K562 (cell line): ENCODE data around the gene CCL11. TPM values are rescaled to one million over a fixed set of nuclear protein-coding genes. Genes with fewer than 3 reads are reported as not detected.
"Not testable (repeated sequence)": the region's sequence is repeated elsewhere in the genome, so short reads cannot be mapped to it uniquely, and the experiment has no call there.

Source experiments
- ATAC-seq: fragments of 200-7000 bp; cut with Tn5 transposase; 3 replicates; pipeline ENCODE4 v1.9.1; 2020; ENCODE audit warnings: moderate library complexity
- BruUV-seq: library from RNA; stranded (reverse); fragments of 400-500 nt; replicated peaks from 2 replicates; lab custom pipeline; 2021; lab: Mats Ljungman, UMichigan
- CTCF ChIA-PET: fragments of 300-600 bp; formaldehyde crosslinking; extraction: SDS; loops from one replicate; lab custom pipeline; 2021; ENCODE audit warnings: low intra/inter-chr PET ratio; lab: Yijun Ruan, JAX
- POLR2A ChIA-PET: fragments of 300-600, 350-650 bp; sonication (Branson Sonifier 250); formaldehyde crosslinking; extraction: SDS; loops from one replicate; lab custom pipeline; 2021; ENCODE audit warnings: antibody characterized with exemption, inconsistent platforms; lab: Yijun Ruan, JAX
- DNase-seq, 4 experiments: peaks; one replicate each; pipeline versions ENCODE4 v3.0.0 to v3.0.0-alpha.2; 2011 to 2018; ENCODE audit warnings: low spot score in 3 of 4, mixed read lengths in 3 of 4; ENCODE audit errors: extremely low read depth in 1 of 4
- FAIRE-seq: peaks from 2 replicates; lab custom pipeline; 2011; peaks lifted over from hg19 to GRCh38; lab: Jason Lieb, UNC
- H2AFZ ChIP-seq: 2 replicates; pipeline ENCODE4 v1.6.0; 2011; ENCODE audit warnings: low read depth, low read length, control low read depth, inconsistent platforms
- H3K27ac ChIP-seq: fragments of 200-600 bp; 3 replicates; pipeline ENCODE4 v1.8.0; 2011; ENCODE audit warnings: low read depth, mild to moderate bottlenecking, control low read depth, inconsistent platforms, low read length, moderate library complexity, mixed read lengths; ENCODE audit errors: extremely low read depth
- H3K27me3 ChIP-seq, 2 experiments: fragments of 300-600 bp in 1 of 2; 2 replicates in 1 of 2; 3 replicates in 1 of 2; pipeline versions ENCODE4 v1.6.0 to v1.8.0; 2011; ENCODE audit warnings: inconsistent platforms in 2 of 2, low read length in 2 of 2, mild to moderate bottlenecking in 1 of 2, mixed read lengths in 1 of 2, moderate library complexity in 1 of 2; ENCODE audit not compliant: control insufficient read depth in 2 of 2, insufficient read depth in 2 of 2
- H3K36me3 ChIP-seq: fragments of 300-600 bp; 3 replicates; pipeline ENCODE4 v1.8.0; 2011; ENCODE audit warnings: mild to moderate bottlenecking, low read length, inconsistent platforms; ENCODE audit not compliant: control insufficient read depth, insufficient read depth
- H3K4me1 ChIP-seq, 2 experiments: fragments of 200-600 bp in 1 of 2; replicated peaks in 1 of 2; 2 replicates in 1 of 2; 3 replicates in 1 of 2; pipeline versions ENCODE4 v1.5.1 to v1.8.0; 2011; ENCODE audit warnings: inconsistent platforms in 2 of 2, low read length in 2 of 2, mild to moderate bottlenecking in 1 of 2, mixed read lengths in 1 of 2, moderate library complexity in 1 of 2; ENCODE audit not compliant: control insufficient read depth in 2 of 2, insufficient read depth in 2 of 2
- H3K4me2 ChIP-seq: 2 replicates; pipeline ENCODE4 v1.6.1; 2011; ENCODE audit warnings: low read length, control low read depth, inconsistent platforms, mixed read lengths; ENCODE audit not compliant: insufficient read depth
- H3K4me3 ChIP-seq: fragments of 200-600 bp; sonication (generic), shearing (Covaris generic); 2 replicates; pipeline ENCODE4 v1.5.1; 2016; ENCODE audit warnings: control low read depth, inconsistent platforms
- H3K79me2 ChIP-seq: fragments of 200-600 bp; 3 replicates; pipeline ENCODE4 v1.8.0; 2011; ENCODE audit warnings: low read length, inconsistent platforms; ENCODE audit not compliant: control insufficient read depth, insufficient read depth
- H3K9ac ChIP-seq, 2 experiments: 2 replicates each; pipeline versions ENCODE4 v1.6.0 to v1.6.1; 2011; ENCODE audit warnings: low read depth in 2 of 2, low read length in 2 of 2, control low read depth in 1 of 2, inconsistent platforms in 1 of 2, mild to moderate bottlenecking in 1 of 2, mixed read lengths in 1 of 2; ENCODE audit not compliant: insufficient read depth in 1 of 2
- H3K9me1 ChIP-seq: one replicate; pipeline ENCODE4 v1.6.0; 2011; ENCODE audit warnings: inconsistent platforms, mild to moderate bottlenecking, low read length, moderate library complexity; ENCODE audit not compliant: control insufficient read depth, insufficient read depth
- H3K9me3 ChIP-seq: replicated peaks from 2 replicates; pipeline ENCODE4 v1.5.1; 2011; ENCODE audit warnings: low read depth, low read length, inconsistent platforms; ENCODE audit not compliant: control insufficient read depth, insufficient read depth
- H4K20me1 ChIP-seq: replicated peaks from 2 replicates; pipeline ENCODE4 v1.6.1; 2011; ENCODE audit warnings: low read length, inconsistent platforms, mixed read lengths; ENCODE audit not compliant: control insufficient read depth, insufficient read depth
- BCOR ChIP-seq: fragments of 450-650 bp; IDR thresholded peaks from 2 replicates; pipeline ENCODE4 v1.6.1; 2016
- WGBS: fragments of 100-300 bp; shearing (Covaris generic); methylation state at CpG from one replicate; pipeline ENCODE4 v1.1.6; 2016; ENCODE audit warnings: low coverage, mixed read lengths; ENCODE audit not compliant: insufficient coverage; ENCODE audit errors: missing lambda C conversion rate; 5-methylcytosine and 5-hydroxymethylcytosine counted together
- in situ Hi-C: fragments of 300-500 bp; cut with MboI; formaldehyde crosslinking; loops from 4 replicates; pipeline ENCODE4 v1.15.0; 2018; ENCODE audit warnings: inconsistent platforms, mixed read lengths
- intact Hi-C: fragments of 100-400 bp; cut with micrococcal nuclease; formaldehyde crosslinking; loops from 2 replicates; pipeline ENCODE4 v1.14.2; 2022
- polyA plus RNA-seq, 8 experiments: library from polyadenylated mRNA; depleted of rRNA in 4 of 8; stranded (reverse) in 5 of 8; unstranded in 3 of 8; fragments of >200 nt; fragmentation: Nextera tagmentation in 2 of 8; fragmentation: Illumina TruSeq in 1 of 8; extraction: Ambion mirVana in 2 of 8; extraction: Trizol in 1 of 8; gene quantifications; 2 replicates each; pipeline versions ENCODE4 v1.2.1 to v1.2.3, GENCODE V29; 2011 to 2014; ENCODE audit warnings: inconsistent platforms in 1 of 8, missing spikeins in 1 of 8
- total RNA-seq, 7 experiments: library from RNA; depleted of rRNA in 6 of 7; stranded (reverse); fragments of >200 nt in 6 of 7; fragmentation: Illumina TruSeq in 2 of 7; extraction: Trizol in 2 of 7; gene quantifications; 2 replicates each; pipeline versions ENCODE4 v1.2.1 to v1.2.3, GENCODE V29; 2011 to 2021; ENCODE audit warnings: low replicate concordance in 1 of 7

CCL11 gene
- total and polyA plus RNA-seq, 9 of the 15 experiments (the other 6 are each of a cell fraction or from before 2014, with no cell fraction given): not detected

DNA sequence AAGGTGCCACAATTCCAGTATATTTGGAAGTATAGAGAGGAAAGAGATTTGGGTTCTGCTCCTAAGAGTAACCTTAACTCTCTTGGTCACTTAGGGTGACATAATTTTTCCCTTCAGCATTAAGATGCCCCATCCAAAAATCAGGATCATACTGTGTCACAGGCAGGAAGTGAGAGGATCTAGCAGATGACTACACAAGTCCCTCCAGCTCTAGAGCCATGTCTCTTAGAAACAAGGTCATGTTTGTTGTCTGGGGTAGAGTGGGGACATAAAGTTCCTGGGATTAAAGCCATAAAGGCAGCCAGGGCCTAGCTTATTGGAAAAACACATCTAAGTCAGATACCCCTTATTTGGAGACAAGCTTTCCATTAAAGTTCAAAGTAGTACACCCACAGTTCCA, 36.4 kb downstream of the CCL11 start:
- no peaks in the 10 kb centered on the region for H3K36me3 ChIP-seq
- H2AFZ ChIP-seq: no peak overlapping the region
- H3K4me3 ChIP-seq: no peak overlapping the region
- no peak overlapping the region for H3K4me2 ChIP-seq
- FAIRE-seq (no peak), ATAC-seq (no peak), DNase-seq (no peak)
- H3K79me2 ChIP-seq: no peaks in the 10 kb centered on the region
- H3K27ac ChIP-seq: no peak overlapping the region
- no peaks in the 10 kb centered on the region for H3K27me3 ChIP-seq
- in situ Hi-C loops (no loop called here), intact Hi-C loops (no loop called here)
- H4K20me1 ChIP-seq: no peaks in the 10 kb centered on the region
- H3K9me3 ChIP-seq: no peaks in the 10 kb centered on the region
- TF ChIP-seq BCOR: no peak
- H3K9ac ChIP-seq: no peak overlapping the region
- no peaks in the 10 kb centered on the region; a peak in 1 of 5 replicates for H3K4me1 ChIP-seq
- BruUV-seq: no TSS peak
- ChIA-PET CTCF (no interaction called here), POLR2A (no interaction called here)
- no peaks in the 10 kb centered on the region for H3K9me1 ChIP-seq

DNA sequence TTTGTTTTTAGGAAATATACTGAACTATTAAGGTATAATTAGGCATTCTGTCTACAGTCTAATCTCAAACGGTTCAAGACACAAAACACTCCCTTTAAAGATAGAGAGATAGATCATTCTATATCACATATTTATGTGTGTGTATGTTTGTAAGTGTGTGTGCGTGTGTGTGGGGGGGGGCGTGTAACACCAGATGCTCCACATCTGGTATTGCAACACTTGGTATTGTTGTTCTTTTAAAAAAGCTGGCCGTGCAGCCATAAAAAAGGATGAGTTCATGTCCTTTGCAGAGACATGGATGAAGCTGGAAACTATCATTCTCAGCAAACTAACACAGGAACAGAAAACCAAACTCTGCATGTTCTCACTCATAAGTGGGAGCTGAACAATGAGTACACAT, 42.0 kb downstream of the CCL11 start:
- H3K36me3 ChIP-seq, H3K4me1 ChIP-seq, ATAC-seq, H3K27me3 ChIP-seq, DNase-seq, H2AFZ ChIP-seq, FAIRE-seq, H3K9ac ChIP-seq, intact Hi-C loops, H3K9me3 ChIP-seq, CTCF ChIA-PET, in situ Hi-C loops, BruUV-seq, H3K27ac ChIP-seq, H3K79me2 ChIP-seq, POLR2A ChIA-PET, H4K20me1 ChIP-seq, H3K9me1 ChIP-seq, H3K4me3 ChIP-seq, H3K4me2 ChIP-seq: not testable (repeated sequence)
- WGBS: 1% methylated on average over 4 of the region's 4 CpGs
